ENCODE measurements around the gene NAP1L1.

Gene NAP1L1

DNA sequence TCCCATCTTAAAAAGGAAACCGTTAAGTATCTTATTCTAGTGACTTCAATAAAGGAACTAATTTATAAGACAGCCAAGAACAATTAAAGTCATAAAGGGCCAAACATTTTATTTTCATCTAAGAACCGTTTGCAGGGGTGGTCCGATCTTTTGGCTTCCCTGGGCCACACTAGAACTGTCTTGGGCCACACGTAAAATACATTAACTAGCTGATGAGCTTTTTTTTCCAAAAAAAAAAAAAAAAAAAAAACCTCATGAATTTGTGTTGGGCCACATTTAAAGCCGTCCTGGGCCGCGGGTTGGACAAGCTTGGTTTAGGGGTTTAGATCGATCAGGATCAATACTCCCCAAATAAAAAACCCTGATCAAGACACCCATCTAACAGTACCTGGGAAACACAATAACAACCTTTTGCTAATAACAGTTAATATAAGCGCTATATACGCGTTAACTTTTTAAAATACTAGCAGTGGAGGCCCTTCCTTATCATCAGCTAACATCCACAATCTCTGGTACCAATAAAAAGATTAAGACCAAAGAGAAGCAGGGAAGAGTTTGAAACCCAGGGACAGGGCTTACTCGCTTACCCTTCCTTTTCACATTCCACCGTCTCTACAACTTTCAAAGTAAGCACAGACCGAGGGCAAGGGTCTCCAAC is 1.1 kb downstream of the NAP1L1 start:
- DNase-seq: no peak

DNA sequence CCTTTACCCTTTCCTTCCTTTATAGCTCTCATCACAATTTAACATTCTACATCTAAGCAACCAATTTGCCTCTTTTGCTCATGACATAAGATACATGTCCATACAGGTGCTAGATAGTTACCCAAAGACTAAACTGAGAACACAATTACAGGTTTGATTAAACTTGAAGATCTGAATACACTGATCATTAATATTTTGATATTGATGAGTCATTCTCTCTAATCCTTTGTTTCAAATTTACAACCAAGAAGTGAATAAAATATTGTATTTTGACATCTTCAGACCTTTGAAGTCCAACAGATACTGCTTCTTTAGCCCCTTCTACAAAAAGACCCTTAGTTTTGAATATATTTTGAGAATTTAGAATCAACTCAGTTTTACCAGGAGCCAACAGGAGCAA is 2.6 kb downstream of the NAP1L1 start:
- DNase-seq: no peak

DNA sequence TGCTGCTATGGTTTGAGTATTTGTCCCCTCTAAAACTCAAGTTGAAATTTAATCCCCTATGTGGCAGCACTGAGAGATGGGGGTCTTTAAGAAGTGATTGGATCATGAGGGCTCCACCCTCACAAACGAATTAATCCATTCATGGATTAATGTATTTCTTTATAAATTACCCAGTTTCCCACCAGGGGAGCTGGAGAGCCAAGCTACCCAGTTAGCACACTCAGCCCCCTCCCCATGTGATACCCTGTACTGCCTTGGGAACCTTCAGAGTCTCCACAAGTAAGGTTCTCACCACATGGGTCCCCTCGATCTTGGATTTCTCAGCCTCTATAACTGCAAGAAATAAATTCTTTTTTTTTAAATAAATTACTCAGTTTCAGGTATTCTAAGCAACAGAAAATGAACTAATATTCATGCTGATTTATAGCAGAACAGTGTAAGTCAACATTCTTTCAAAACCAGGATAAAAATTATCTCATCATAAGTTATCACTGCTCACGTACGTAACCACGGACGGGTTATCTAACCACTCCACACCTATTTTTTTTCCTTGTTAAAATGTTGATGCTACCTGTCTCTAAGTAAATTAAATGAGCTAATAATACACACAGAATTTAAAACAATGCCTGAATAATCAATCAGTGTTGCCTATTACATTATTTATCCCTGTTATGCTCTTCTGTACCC is 3.6 kb downstream of the NAP1L1 start:
- peak in 2 of 4 experiments; percentile 5 for DNase-seq

DNA sequence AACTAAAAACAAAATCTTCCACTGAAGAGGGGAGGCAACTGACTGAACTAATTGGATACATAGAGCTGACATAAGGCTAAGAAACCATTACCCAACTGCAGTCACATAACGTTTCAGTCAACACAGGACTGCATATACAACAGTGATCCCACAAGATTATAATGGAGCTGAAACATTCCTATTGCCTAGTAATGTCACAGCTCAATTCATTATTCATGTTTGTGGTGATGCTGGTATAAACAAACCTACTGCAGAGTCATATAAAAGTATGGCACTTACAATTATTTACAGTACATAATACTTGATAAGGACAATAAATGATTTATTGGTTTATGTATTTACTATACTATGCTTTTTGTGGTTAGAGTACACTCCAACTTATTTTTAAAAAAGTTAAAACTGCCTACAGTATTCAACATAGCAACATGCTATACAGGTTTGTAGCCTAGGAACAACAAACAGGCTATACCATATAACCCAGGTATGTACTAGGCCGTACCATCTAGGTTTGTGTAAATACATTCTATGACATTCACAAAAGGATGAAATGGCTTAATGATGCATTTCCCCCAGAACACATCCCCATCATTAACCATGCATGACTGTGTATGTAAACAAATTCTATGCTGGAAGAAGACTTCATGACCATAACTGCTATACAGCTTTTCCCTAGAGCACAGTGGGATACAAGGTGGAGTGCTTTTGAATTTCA is 4.3 kb downstream of the NAP1L1 start:
- DNase-seq: no peak

DNA sequence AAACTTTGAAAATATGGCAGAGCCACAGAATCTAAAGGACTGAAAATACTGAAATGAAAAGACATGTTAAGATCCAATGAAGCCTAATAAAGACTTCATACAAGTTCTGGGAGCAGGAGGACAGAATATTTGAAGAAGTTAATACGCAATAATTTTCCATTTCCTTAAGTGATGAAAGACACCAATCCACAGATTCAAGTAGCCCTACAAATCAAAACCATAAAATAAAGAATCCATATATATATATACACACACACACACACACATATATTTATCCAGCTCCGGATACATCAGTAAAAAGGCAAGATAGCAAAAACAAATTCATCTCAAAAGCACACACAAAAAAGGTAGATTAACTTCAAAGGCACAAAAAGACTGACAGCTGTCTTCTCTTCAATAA is 5.7 kb downstream of the NAP1L1 start:
- DNase-seq: no peak

DNA sequence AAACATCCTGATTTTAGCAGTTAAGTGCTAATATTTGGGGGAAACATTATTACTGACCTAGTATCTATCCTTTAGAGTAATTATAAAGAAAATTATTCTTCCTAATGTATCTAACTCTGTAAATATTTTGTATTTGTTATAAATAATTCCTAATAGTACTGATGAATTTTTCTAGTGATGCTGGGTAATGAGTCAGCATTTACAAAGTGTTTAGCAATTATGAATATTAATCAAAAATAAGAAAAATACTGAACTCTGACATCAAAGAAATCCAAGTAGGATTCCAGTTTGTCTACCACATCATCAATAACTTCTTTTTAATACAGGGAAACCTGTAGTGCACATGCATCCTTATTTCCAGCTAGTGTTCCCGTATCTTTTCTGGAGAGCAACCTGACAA is 9.0 kb downstream of the NAP1L1 start:
- no peak for DNase-seq

DNA sequence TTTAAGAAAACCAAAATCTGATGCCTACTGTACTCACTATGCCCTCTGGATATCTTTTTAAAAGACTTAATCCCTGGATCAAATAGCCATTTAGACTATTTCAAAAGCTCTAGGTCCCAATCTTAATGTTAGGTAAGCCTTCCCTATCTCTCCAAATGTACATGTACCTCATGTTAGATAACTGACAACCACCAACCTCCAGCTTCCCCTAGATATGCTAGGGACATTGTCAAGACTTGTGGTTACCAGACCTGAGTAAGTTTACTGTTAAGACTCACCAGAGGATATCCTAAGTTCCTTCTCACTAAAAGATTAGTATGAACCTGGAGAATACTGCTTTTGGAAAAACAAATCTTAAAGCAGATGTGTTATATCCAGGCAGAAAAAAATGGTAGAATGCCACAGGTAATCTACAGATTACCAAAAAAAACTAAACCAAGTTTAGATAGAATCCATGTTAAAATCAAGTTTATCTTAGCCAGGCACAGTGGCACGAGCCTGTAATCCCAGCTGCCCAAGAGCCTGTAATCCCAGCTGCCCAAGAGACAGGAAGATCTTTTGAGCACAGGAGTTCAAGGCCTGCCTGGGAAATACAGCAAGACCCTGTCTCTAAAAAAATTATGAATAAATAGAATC is 9.7 kb downstream of the NAP1L1 start:
- DNase-seq: no peak

DNA sequence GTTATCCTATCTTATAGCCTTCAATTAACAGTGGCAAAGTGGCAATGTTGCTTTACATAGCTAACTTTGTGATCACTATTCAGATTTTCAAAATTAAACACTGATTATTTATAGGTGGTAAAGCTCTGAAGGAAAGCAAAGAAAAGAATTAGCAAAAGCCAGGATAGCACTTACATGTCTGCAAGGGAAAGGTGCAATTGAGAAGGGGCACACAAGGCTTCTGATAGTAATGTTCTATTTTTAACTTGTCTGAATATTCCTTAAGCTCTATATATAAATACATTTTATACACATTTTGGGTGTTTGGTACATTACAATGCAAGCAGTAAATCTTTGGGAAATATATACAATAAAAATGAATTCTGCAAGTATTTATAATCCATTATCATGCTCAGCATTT is 10.9 kb downstream of the NAP1L1 start:
- DNase-seq: no peak

DNA sequence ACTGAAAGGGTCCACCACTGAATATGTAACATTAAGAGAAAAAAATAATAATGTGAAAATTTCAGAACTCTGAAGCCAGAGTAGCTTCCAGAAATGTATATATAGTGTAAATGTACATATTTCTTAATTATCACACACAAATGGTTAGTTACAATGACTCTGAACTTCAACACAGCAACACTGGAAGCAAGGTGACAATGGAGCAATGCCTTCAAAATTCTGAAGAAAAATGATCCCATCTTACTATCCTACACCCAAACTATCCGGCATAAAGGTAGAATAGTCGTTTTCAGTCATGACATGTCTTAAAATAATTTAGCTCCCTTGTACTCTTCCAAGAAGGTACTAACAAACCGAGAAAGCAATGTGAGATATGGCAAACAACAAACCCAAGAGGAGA is 11.9 kb downstream of the NAP1L1 start:
- no peak for DNase-seq

DNA sequence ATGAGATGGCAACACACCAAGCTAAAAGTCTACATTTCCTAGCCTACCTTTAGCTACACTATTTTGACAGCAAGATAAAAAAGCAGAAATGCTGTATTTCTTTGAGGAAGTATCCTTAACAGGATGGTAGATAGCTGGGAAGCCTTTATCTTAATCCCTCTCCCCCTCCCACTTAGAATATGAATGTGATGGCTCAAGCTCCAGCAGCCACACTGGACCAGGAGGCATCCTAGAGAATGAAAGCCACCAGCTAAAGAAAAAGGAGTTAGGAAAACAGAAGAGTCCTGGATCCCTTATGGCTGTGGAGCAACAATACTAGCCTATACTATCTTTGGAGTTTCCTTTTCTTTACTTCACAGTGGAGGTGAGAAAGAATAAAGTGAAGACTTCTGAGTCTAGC is 15.1 kb downstream of the NAP1L1 start:
- no peak for DNase-seq

DNA sequence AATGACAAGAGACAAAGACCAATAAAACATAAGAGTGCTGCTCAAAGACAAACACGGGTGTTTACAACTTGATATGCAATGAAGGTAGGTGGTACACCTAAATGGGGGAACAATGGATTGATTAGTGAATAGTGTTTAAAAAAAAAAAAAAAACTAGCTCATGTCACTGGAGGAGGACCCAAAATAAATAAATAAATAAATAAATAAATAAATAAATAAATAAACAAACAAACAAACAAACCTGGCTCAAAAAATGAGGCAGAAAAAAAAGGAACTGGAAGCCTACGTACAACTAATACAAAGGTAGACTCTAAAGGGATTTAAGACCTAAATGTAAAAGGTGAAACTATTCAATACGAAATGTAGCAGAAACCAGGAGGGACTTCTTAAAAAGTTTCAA is 18.6 kb downstream of the NAP1L1 start:
- DNase-seq: no peak

DNA sequence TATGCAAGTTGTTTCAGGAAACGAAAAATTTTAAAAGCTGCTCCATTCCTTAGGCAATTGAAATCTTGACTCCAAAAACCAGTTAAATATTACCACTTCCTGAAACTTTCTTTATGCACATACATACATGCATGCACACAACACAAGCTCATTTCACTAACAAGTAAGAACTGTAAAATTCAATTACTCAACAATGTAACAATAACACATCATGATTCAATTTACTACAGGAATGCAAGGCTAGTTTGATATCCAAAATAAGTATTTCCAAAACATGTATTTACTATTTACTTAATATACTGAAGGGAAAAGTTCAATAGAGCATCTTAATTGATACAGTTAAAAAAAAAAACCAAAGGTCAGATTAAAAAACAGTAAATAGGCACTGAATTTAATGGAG is 19.6 kb downstream of the NAP1L1 start:
- DNase-seq: no peak

DNA sequence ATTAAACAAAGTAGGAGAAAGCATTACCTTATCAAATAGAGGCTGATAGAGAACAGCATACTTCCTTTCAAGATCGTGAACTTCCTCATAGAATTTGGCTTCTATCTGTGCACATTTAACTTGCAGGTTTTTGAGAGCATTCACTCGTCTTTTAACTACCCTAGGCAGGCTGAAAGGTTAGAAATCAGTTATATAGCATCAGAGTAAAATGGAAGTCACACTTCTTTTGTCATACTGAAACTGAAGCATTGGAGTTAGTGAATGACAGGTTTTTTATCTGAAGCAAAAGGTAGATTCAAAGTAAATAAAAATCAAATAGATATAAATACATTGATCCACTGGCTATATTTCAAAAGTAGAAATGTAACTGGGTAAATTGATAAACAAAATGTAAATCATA is 24.4 kb downstream of the NAP1L1 start:
- DNase-seq: no peak

DNA sequence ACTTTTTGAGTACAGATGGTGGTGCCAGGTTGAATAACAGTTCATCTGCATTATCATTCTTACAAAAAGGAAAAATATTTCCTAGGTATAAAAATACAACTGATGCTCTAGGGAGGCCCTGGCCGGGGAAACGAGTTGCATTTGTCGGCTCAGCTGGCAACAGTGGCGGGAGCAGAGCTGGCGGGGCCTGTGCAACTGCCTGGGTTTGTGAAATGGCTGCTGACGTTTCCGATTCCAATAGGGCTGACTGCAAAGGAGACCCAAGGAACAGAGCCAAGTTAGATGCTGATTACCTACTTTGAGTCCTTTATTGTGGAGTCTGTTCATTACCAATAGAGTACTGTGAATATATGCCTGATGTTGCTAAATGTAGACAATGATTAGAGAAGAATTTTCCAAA is 27.2 kb downstream of the NAP1L1 start:
- DNase-seq: no peak

DNA sequence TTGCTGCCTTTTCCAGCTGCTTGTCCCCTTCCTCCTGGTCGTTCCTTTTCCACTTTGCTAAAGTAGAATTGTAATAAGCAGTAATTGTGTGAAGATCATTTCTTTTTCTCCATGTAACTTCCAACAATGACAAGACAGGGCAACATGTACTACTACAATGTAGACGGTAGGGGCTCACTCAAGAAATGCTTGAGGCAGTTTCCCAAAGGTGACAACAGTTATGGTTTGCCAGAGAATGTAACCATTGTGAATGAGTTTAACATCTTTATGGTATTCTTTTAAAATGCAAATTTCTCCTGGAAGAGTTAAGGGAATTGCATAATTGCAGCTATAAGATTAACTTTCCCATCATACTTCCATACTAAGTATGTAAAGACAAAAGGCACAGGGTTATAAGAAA is 29.1 kb downstream of the NAP1L1 start:
- no peak for DNase-seq

DNA sequence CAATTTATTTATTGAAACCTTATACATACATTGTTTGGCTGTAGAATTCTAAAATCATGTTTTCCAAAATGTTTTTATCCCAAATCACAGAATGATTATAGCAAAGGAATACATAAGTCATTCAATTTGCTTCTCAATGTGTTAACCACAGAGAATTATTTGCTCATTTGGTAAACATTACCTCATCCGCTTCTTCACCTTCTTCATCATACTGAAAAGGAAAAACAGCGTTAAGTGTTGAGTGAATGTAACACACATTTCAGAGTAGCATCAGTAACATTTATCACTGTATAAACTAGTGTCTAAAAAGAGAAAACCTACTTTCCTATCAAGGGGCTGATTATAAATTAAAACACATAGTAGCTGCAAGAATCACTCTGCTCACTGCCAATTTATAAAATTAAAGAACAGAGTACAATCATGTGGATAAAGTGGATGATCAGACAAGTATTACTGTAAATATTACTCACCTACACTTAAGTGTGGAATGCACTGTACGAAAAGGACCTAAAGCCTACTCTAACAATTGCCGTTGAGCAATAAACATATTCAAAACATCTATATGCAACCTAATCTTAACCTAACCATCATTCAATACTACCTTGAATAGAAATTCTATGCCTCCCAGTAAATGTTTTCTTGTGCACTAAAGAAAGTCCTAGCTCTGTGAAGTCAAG is 34.8 kb downstream of the NAP1L1 start:
- DNase-seq: no peak

DNA sequence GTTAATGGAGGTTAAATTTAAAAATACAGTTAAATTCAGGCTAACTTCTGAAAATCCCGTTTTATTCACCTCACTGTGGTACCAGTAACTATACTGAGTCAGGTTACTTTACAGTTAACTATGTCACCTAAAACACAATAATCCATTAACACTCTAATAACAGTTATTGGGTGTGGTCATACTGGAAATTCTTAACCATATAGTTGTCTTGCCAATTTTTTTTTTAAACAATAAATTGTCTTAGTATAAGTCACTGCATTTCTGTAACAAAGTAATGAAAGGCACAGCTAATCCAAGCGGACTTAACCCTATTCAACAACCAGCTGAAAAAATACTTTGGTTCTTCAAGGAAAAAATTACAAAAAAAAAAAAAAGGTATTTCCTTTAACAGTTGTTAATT is 36.7 kb downstream of the NAP1L1 start:
- DNase-seq: no peak

DNA sequence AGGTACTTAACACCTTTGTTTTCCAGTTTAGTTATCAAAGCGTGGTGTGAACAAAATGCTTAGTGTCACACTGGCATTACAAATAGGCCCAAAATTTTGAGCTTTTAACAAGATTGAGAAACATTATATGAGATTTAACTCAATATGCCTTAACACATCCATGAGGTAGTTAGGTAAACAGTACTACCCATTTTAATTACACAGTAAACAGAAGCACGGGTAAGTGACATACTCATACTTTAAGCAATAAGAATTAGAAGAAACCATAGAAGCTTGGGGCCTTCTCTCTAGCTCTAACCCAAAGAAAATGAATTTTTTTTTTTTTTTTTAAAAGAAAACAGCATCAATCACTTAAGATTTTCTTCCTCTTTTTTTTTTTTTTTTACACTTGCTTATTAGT is 37.4 kb downstream of the NAP1L1 start:
- DNase-seq: no peak

DNA sequence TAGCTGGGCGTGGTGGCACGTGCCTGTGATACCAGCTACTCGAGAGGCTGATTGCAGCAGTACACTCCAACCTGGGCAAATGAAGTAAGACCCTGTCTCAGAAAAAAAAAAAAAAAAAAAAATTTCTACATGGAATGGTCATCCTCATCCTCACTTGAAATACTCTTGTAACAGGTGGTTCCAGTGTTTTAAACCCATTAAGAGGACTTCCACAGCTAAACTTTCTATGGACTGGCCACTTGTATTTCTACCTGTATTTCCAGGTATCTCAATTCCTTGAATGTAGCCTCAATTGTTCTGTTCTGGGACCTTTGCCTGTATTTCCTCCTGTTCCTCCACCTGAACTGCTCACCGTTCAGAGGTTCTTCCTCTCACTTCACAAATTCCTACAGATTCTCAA is 41.1 kb downstream of the NAP1L1 start:
- no peak for DNase-seq

DNA sequence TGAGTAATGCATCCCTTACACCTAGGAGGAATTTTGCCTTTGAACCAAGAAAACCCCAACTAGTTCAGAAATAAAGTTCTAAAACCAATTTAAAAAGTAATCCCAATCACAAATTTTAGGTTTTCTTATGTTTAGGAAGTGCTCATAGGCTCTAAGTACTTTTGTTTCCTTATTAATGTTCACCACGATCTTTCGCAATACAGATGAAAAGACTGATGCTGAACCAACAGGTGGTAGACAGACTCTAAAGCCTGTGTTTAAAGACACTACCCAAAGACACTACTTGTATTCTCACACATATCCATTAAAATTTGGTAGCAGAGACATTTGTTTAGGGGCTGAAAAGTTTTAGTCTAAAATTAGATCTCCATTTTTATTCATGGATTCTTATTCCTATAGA is 42.3 kb downstream of the NAP1L1 start:
- no peak for DNase-seq

DNA sequence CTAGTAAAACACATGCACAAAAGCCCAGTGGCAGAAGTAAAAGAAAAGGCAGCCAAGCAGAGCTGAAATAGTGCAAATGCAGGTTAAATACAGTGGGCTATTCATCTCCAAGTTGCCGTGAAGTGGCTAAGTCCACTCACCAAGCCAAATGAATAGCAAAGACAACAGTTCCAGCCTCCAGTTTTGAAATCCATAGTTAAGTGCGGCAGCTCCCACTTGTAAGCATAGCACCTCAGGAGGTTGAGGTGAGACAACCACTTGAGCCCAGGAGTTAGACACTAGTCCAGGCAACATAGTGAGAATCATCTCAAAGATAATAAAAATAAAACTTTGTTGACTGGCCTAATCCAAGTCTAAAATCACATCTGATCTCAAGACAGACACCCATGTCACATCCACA is 43.1 kb downstream of the NAP1L1 start:
- no peak for DNase-seq

DNA sequence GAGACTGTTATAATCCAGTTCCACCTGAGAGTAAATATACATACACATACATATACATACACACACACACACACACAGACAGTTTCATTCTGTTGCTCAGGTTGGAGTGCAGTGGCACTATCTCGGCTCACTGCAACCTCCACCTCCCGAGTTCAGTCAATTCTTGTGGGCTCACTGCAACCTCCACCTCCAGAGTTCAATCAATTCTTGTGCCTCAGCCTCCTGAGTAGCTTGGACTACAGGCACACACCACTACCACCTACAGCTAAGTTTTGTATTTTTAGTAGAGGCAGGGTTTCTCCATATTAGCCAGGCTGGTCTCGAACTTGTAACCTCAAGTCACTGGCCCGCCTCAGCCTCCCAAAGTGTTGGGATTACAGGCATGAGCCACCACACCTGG is 44.0 kb downstream of the NAP1L1 start:
- no peak for DNase-seq

DNA sequence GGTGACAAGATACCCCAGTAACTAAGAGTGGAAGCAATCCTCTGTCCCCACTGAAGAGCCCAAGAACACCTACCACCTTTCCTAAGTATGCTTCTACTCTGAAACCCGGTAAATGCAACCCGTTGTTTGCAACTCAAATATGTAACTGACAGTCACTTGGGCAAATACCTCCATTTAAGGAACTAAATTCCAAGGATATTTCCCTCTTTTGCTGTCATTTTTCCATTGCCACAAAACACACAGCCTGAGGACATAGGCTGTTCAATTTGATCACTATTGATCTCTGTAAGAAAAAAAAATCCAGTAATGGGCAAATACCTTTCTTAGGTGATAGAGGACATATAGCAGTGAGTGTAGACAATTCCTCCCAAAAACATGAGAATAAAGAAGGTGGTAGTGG is 46.3 kb downstream of the NAP1L1 start:
- DNase-seq: no peak
